BLaER1 (cell line): ENCODE results near the gene QRFP.
A peak's percentile ranks its signal among the peaks of the same experiment; 100 is the strongest.
"Not testable (repeated sequence)": the region's sequence is repeated elsewhere in the genome, so short reads cannot be mapped to it uniquely, and the experiment has no call there.

ENCODE experiments used
- H3K27ac ChIP-seq: shearing (Covaris generic); formaldehyde crosslinking; 2 replicates; pipeline ENCODE4 v1.8.1; 2022
- H3K27me3 ChIP-seq: shearing (Covaris generic); formaldehyde crosslinking; 2 replicates; pipeline ENCODE4 v1.8.1; 2022
- H3K36me3 ChIP-seq: shearing (Covaris generic); formaldehyde crosslinking; 2 replicates; pipeline ENCODE4 v1.8.1; 2022
- H3K4me1 ChIP-seq: shearing (Covaris generic); formaldehyde crosslinking; 2 replicates; pipeline ENCODE4 v1.8.1; 2022
- H3K4me2 ChIP-seq: shearing (Covaris generic); formaldehyde crosslinking; 2 replicates; pipeline ENCODE4 v1.8.1; 2022
- H3K4me3 ChIP-seq: shearing (Covaris generic); formaldehyde crosslinking; 2 replicates; pipeline ENCODE4 v1.8.1; 2022
- H3K9ac ChIP-seq: shearing (Covaris generic); formaldehyde crosslinking; 2 replicates; pipeline ENCODE4 v1.8.1; 2022
- H3K9me3 ChIP-seq: shearing (Covaris generic); formaldehyde crosslinking; 2 replicates; pipeline ENCODE4 v1.8.1; 2022
- H4K20me1 ChIP-seq: shearing (Covaris generic); formaldehyde crosslinking; 2 replicates; pipeline ENCODE4 v1.8.1; 2022
- Cebpa-rat ChIP-seq: shearing (Covaris generic); IDR thresholded peaks from 2 replicates; pipeline ENCODE4 v1.8.1; 2022

Gene QRFP

GRCh38 chr9:130857864-130858738, 38.5 kb downstream of the QRFP start:
- peak overlapping the region; percentile 32; the same call in 1 of the 2 replicates for H3K9ac ChIP-seq
- peaks cover 98% of the 10 kb centered on the region for H3K36me3 ChIP-seq
- H3K27me3 ChIP-seq = no peaks in the 10 kb centered on the region
- no peak for TF ChIP-seq Cebpa-rat
- H3K4me1 ChIP-seq = peaks cover 26% of the 10 kb centered on the region
- H3K9me3 ChIP-seq = no peaks in the 10 kb centered on the region
- H3K27ac ChIP-seq = peak overlapping the region; percentile 1; the same call in 1 of the 2 replicates
- H3K4me3 ChIP-seq = no peak overlapping the region
- H4K20me1 ChIP-seq = peaks cover 99% of the 10 kb centered on the region
- H3K4me2 ChIP-seq = peak overlapping the region; percentile 60

GRCh38 chr9:130856474-130856873, 40.1 kb downstream of the QRFP start:
- Histone ChIP-seq H3K36me3 (peaks cover 89% of the 10 kb centered on the region), H3K27ac (no peak overlapping the region), H3K4me1 (peaks cover 26% of the 10 kb centered on the region), H3K4me2 (no peak overlapping the region), H3K9me3 (no peaks in the 10 kb centered on the region), H3K9ac (no peak overlapping the region), H4K20me1 (peaks cover 99% of the 10 kb centered on the region), H3K27me3 (no peaks in the 10 kb centered on the region), H3K4me3 (no peak overlapping the region)
- no peak for TF ChIP-seq Cebpa-rat

GRCh38 chr9:130854835-130855234, 41.8 kb downstream of the QRFP start:
- Histone ChIP-seq H3K9me3 (no peaks in the 10 kb centered on the region), H4K20me1 (peaks cover 99% of the 10 kb centered on the region), H3K27ac (no peak overlapping the region), H3K9ac (no peak overlapping the region), H3K27me3 (no peaks in the 10 kb centered on the region), H3K36me3 (peaks cover 82% of the 10 kb centered on the region), H3K4me1 (peaks cover 26% of the 10 kb centered on the region), H3K4me3 (no peak overlapping the region), H3K4me2 (no peak overlapping the region)
- no peak for TF ChIP-seq Cebpa-rat

GRCh38 chr9:130854092-130854491, 42.5 kb downstream of the QRFP start:
- H3K36me3 ChIP-seq = peaks cover 81% of the 10 kb centered on the region
- H3K4me3 ChIP-seq = no peak overlapping the region
- H3K4me2 ChIP-seq = no peak overlapping the region
- H4K20me1 ChIP-seq = peaks cover 99% of the 10 kb centered on the region
- H3K4me1 ChIP-seq = peaks cover 22% of the 10 kb centered on the region
- no peak for TF ChIP-seq Cebpa-rat
- no peak overlapping the region for H3K27ac ChIP-seq
- H3K9me3 ChIP-seq = no peaks in the 10 kb centered on the region
- H3K9ac ChIP-seq = no peak overlapping the region
- H3K27me3 ChIP-seq = no peaks in the 10 kb centered on the region

- no peaks in the 10 kb centered on the region for H3K9me3 ChIP-seq
- peaks cover 99% of the 10 kb centered on the region for H4K20me1 ChIP-seq
- H3K4me2 ChIP-seq = no peak overlapping the region
- H3K4me3 ChIP-seq = no peak overlapping the region
- peaks cover 74% of the 10 kb centered on the region for H3K36me3 ChIP-seq
- H3K9ac ChIP-seq = no peak overlapping the region
- H3K4me1 ChIP-seq = peaks cover 9% of the 10 kb centered on the region
- no peaks in the 10 kb centered on the region for H3K27me3 ChIP-seq
- no peak for TF ChIP-seq Cebpa-rat
- no peak overlapping the region for H3K27ac ChIP-seq
Observed at GRCh38 chr9:130852801-130853200, 43.8 kb downstream of the QRFP start.

GRCh38 chr9:130849356-130849755, 47.3 kb downstream of the QRFP start:
- H3K4me3 ChIP-seq = no peak overlapping the region
- H3K27me3 ChIP-seq = no peaks in the 10 kb centered on the region
- H3K9ac ChIP-seq = no peak overlapping the region
- H4K20me1 ChIP-seq = peaks cover 99% of the 10 kb centered on the region
- H3K9me3 ChIP-seq = no peaks in the 10 kb centered on the region
- no peak for TF ChIP-seq Cebpa-rat
- peaks cover 55% of the 10 kb centered on the region for H3K36me3 ChIP-seq
- H3K4me2 ChIP-seq = no peak overlapping the region
- no peak overlapping the region for H3K27ac ChIP-seq
- H3K4me1 ChIP-seq = peaks cover 16% of the 10 kb centered on the region

GRCh38 chr9:130848514-130848913, 48.1 kb downstream of the QRFP start:
- Histone ChIP-seq H4K20me1 (peaks cover 100% of the 10 kb centered on the region), H3K36me3 (peaks cover 48% of the 10 kb centered on the region), H3K4me1 (peaks cover 24% of the 10 kb centered on the region)
- not testable (repeated sequence) for H3K4me2 ChIP-seq, H3K4me3 ChIP-seq, H3K27ac ChIP-seq, H3K9ac ChIP-seq, H3K27me3 ChIP-seq, H3K9me3 ChIP-seq

GRCh38 chr9:130847306-130848217, 49.0 kb downstream of the QRFP start:
- Histone ChIP-seq H3K27me3 (no peaks in the 10 kb centered on the region), H3K27ac (no peak overlapping the region), H4K20me1 (peaks cover 100% of the 10 kb centered on the region), H3K4me1 (peaks cover 32% of the 10 kb centered on the region), H3K4me3 (no peak overlapping the region), H3K9me3 (no peaks in the 10 kb centered on the region), H3K36me3 (peaks cover 41% of the 10 kb centered on the region), H3K9ac (no peak overlapping the region), H3K4me2 (no peak overlapping the region)
- no peak for TF ChIP-seq Cebpa-rat

GRCh38 chr9:130846487-130847305, 49.9 kb downstream of the QRFP start:
- Histone ChIP-seq H3K9me3 (no peaks in the 10 kb centered on the region), H3K9ac (0 out of 2 replicates have a peak overlapping the region, but pooled peaks have one; percentile 40), H3K4me1 (peaks cover 34% of the 10 kb centered on the region), H4K20me1 (peaks cover 100% of the 10 kb centered on the region), H3K27me3 (no peaks in the 10 kb centered on the region), H3K4me2 (no peak overlapping the region), H3K27ac (no peak overlapping the region), H3K36me3 (peaks cover 36% of the 10 kb centered on the region), H3K4me3 (no peak overlapping the region)
- TF ChIP-seq Cebpa-rat = no peak
